ENCODE results near the gene ZNF606.
"Not testable (repeated sequence)": the region's sequence is repeated elsewhere in the genome, so short reads cannot be mapped to it uniquely, and the experiment has no call there.

Gene ZNF606

DNA sequence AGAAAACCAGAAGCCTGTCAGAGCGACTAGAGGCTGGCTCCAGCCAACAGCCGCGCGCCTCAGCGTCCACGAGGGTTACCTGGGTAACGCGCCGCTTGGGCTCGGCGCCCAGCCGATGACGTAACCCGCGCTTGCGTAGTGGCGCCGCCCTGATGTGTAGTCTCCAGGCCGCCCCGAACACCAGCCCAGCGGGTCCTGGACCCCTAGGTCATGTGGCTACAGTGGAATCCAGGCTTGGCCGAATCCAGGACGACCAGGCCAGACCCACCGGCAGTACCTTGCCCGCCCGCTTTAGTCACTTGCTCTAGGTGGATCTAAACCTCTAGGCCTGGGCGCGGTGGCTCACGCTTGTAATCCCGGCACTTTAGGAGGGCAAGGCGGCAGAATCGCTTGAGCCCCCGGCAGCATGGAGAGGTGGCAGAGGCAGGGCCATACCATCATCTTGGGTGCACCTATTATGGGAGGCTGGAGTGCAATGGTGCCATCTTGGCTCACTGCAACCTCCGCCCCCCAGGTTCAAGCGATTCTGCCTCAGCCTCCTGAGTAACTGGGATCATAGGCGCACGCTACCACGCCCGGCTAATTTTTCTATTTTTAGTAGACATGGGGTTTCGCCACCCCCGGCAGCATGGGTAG, 7.2 kb upstream of the ZNF606 start:
- DNase-seq = no peak

DNA sequence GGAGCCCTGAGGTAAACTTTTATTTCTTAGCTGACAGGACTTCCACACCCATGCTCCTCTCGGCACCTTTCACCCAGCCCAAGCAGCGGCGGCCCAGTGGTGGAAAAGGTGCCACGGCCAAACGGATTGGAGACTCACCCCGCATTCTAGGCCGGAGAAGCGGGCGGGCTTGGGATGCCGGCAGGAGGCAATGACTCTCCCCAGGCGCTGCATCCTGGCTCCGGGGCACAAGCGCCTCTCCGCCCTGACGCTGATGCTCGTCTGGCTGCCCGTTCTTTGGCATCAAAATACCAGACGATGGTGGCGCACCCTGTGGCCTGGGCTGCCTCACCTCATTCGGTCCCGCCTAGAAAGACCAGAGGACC, 6.7 kb upstream of the ZNF606 start:
- no peak for DNase-seq

DNA sequence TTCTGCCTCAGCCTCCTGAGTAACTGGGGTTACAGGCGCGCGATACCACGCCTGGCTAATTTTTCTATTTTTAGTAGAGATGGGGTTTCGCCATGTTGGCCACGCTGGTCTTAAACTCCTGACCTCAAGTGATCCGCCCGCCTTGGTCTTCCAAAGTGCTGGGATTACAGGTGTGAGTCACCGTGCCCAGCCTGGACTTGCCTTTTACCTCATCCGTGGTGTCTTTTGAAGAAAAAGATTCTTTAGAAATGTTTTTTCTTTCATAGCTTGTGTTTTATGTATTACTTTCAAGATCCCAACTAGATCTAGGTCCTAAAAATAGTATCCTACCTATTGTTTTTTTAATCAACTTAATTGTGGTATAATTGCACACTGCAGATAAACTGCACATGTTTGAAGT, 6.3 kb upstream of the ZNF606 start:
- not testable (repeated sequence) for DNase-seq

- DNase-seq = no peak
Measured at GRCh38 chr19:58007285-58007684, 4.7 kb upstream of the ZNF606 start.

- no peak for DNase-seq
Measured at GRCh38 chr19:58003174-58003828, 681 bp upstream of the ZNF606 start.

- no peak for DNase-seq
Measured at GRCh38 chr19:58001895-58002369, 688 bp downstream of the ZNF606 start.

- DNase-seq = no peak
Measured at GRCh38 chr19:58000677-58001076, 1.9 kb downstream of the ZNF606 start.

DNA sequence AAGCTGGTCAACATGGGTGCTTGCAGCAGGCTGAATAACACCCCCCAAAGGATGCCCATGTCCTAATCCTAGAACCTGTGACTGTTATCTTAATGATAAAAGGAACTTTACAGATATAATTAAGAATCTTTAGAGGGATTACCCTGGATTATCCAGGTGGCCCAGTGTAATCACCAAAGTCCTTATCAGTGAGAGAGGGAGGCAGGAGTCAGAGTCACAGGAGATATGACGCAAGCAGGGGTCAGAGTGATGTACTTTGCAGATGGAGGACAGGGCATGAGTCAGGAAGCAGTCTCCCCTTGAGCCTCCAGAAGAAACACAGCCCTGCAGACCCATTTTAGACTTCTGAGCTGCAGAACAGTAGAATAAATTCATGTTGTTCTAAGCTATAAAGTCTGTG, 9.8 kb downstream of the ZNF606 start:
- DNase-seq = no peak

DNA sequence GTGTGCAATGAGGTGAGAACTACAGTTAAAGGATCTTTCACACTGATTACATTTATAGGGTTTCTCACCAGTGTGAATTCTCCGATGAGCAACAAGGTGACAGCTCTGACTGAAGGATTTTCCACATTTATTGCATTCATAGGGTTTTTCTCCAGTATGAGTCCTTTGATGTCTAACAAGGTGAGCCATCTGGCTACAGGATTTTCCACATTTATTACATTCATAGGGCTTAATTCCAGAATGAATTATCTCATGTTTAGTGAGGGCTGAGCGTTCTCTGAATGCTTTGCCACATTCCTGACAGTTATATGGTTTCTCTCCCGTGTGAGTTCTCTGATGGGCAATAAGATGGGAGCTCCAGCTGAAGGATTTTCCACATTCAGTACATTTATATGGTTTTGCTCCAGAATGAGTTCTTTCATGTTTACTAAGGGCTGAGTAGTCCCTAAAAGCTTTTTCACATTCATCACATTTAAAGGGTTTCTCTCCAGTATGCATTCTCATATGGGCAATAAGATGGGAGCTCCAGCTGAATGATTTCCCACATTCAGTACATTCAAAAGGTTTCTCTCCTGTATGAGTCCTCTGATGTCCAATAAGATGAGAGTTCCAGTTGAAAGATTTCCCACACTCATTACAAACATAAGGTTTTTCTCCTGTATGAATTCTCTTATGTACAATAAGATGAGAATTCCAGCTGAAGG, 23.9 kb downstream of the ZNF606 start:
- no peak for DNase-seq

GRCh38 chr19:57974434-57974833, 28.2 kb downstream of the ZNF606 start, which contains the start of gene C19orf18:
Gene C19orf18 (minus strand): TSS chr19:57974534. CDS start chr19:57974432, 102 bp downstream.
- DNase-seq = no peak

GRCh38 chr19:57964761-57965160, 37.9 kb downstream of the ZNF606 start:
- DNase-seq = no peak

DNA sequence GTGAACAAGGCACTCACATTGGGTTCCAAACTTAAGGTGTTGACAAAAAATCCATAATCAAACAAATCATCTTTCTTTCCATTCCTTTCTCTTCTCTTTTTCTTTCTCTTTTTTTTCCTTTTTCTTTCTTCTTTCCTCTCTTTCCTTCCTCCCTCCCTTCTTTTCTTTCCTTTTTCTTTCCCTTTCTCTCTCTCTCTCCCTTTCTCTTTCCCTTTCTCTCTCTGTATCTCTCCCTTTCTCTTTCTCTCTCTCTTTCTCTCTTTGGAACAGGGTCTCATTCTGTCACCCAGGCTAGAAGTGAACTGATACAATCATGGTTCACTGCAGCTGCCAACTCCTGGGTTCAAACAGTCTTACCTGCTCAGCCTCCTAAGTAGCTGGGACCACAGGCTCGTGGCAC, 40.8 kb downstream of the ZNF606 start:
- no peak for DNase-seq

- no peak for DNase-seq
Measured at GRCh38 chr19:57954996-57955395, 47.6 kb downstream of the ZNF606 start.

DNA sequence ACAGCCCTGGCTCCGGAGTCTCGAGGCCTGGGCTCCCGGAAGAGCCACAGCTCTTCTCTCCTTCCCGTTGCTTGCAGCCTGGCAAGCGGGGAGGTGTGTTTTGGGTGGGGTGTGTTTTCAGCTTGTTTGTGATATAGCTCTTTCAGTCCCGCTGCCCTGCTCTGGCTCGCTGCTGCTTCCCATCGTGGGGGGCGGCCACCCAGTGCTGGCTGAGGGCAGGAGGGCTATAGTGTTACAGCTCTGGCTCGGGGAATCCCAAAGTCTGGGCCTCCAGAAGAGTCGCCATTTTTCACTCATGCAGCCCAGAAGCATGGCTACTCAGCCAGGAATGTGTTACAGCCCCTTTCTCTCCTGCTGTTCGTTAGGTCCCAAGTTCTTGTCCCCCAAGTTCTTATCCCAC, 52.9 kb downstream of the ZNF606 start:
- DNase-seq = no peak

- no peak for DNase-seq
Measured at GRCh38 chr19:57949296-57949695, 53.3 kb downstream of the ZNF606 start.

DNA sequence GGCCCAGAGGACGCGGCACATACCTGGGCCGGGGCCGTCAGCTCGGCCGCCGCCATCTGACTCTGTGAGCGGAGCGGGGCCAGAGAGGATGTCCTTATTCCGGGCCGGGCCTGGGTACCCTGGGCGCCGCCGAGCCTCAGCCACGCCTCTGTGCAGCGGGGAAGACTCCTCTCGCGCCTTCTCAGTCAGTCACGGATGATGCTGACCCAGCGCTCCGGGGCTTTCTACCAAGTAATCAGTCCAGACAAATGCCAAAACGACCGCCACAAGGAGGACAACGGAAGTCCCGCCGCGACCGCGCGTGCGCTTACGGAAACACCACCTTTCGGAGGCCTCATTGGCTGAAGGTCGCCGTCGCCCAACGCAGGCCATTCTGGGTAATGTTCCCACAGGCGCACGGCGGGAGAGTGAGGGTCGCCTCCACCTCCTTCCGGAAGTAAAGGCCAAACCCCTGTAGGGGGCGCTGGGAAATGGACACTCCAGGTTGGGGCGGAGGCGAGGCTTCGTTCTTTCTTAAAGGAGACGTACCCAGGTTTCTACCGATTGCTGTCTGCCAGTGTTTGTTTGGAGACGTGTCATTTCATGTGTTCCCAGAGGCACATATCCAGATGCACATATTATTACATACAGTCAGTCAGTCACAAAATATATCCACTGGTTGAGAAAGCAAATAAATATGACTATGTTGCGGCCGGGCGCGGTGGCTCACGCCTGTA, 55.0 kb downstream of the ZNF606 start, which contains the start of gene ZNF256:
Gene ZNF256, minus strand, starts transcription at position 288 of the 716 bp plus-strand sequence. Its CDS starts 232 bp downstream, at position 56.
- DNase-seq = peak; percentile 90

DNA sequence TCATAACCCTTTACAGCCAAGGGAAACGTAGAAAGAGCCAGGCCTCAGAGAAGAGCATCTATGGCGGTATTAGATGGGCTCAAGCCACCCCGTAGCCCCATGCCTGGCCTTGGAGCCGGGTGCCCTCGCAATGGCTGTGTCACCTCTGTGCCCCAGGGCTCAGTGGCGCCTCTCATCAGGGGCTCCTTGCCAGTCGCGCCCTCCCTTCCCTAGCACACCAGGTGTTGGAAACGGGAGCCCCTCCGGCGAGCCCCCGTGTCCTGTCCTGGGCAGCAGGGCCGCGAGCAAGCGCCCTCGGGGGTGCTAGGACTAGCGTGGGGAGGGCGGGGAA, 55.6 kb downstream of the ZNF606 start:
- no peak for DNase-seq

DNA sequence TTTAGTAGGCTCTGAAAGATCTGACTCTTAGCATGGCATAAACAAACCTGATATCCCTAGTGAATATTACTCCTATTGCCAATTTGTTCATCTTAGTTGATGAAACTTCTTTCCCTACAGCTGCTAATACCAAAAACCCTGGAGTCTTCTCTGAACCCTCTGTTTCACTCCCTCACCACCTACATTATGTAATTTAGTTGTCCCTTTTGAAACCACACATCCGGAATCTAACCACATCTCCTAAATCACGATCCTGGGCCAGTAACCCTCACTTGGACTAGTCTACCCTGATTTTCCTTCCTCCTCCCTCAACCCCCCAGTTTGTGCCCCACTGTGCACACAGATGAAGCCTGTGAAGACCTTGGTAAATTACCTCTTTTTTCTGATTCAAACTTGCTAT, 56.3 kb downstream of the ZNF606 start:
- DNase-seq = no peak

- no peak for DNase-seq
Measured at GRCh38 chr19:57941593-57941992, 61.0 kb downstream of the ZNF606 start.

GRCh38 chr19:57935731-57936130, 66.9 kb downstream of the ZNF606 start:
- no peak for DNase-seq

- no peak for DNase-seq
Measured at GRCh38 chr19:57934820-57935665, 67.6 kb downstream of the ZNF606 start, which contains the start of gene ZNF418. Gene ZNF418 (minus strand): TSS chr19:57935402. CDS start chr19:57933822, 1,580 bp downstream.

DNA sequence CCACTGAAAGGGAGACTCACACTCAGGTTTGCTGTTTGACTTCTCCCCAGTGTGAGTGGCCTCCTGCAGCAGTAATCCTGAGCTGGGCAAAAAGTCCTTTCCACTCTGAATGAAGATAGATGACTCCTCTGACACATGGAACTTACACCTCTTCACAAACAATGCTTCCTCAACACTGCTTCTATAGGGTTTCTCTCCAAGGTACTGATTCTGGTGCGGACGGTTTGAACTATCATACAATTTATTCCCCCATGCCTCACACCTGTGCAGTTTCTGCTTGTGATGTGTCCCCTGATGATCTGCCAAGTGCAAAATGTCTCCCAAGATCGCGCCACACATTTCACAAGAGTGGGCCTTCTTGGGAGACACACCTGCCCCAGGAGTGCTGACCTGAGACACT, 75.0 kb downstream of the ZNF606 start:
- no peak for DNase-seq
